Measurements from ENCODE around the gene LMO1. TPM values are rescaled to one million over a fixed set of nuclear protein-coding genes. Genes with fewer than 3 reads are reported as not detected.

LMO1 gene
- total and polyA plus RNA-seq, 5 donors: 0.34 to 0.51 TPM; not detected in 3

DNA sequence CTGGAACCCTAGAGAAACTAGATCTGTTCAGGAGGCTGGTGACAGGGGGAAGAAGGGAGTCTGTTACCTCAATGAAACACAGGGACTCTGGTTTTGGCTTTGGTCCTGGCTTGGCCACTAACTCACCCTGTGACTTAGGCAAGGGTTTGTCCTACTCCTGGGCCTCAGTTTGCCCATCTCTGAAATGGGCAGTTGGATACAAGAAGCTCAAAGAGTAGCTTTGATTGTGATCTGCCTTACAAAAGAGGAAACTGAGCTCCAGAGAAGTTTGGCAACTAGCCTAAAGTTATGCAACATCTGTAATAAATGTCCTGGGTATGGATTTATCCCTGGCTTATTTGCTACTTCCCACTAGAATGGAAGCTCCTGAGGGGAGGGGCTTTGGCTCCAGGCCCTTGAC lies 24.0 kb upstream of the LMO1 start:
- no peak for DNase-seq
- ATAC-seq: no peak

GRCh38 chr11:8287297-8287696 lies 23.6 kb upstream of the LMO1 start:
- ATAC-seq (no peak), DNase-seq (no peak)
- intact Hi-C loops (cut with DNase I): no loop called here
- no peak overlapping the region for H3K27ac ChIP-seq (ENCODE audit: low read length)
- no peak overlapping the region for H3K4me3 ChIP-seq (ENCODE audit: low read length)
- H3K9me3 ChIP-seq (ENCODE audit: control insufficient read depth, low read length): no peaks in the 10 kb centered on the region
- 85% methylated on average over 5 of the region's 5 CpGs for WGBS
- H3K27me3 ChIP-seq (ENCODE audit: control insufficient read depth, insufficient read depth): no peaks in the 10 kb centered on the region
- no peaks in the 10 kb centered on the region for H3K4me1 ChIP-seq (ENCODE audit: control insufficient read depth, insufficient read depth, low read length)

More for the DNA sequence above, 24.0 kb upstream of the LMO1 start:
- intact Hi-C loops (cut with DNase I): no loop called here
- H3K4me3 ChIP-seq (ENCODE audit: low read length): no peak overlapping the region
- H3K27ac ChIP-seq (ENCODE audit: low read length): no peak overlapping the region
- no peaks in the 10 kb centered on the region for H3K4me1 ChIP-seq (ENCODE audit: control insufficient read depth, insufficient read depth, low read length)
- no peaks in the 10 kb centered on the region for H3K27me3 ChIP-seq (ENCODE audit: control insufficient read depth, insufficient read depth)
- H3K9me3 ChIP-seq (ENCODE audit: control insufficient read depth, low read length): no peaks in the 10 kb centered on the region

- intact Hi-C loops (cut with DNase I): no loop called here
- Histone ChIP-seq H3K27me3 (ENCODE audit: control insufficient read depth, insufficient read depth) (no peaks in the 10 kb centered on the region), H3K27ac (ENCODE audit: low read length) (no peak overlapping the region), H3K4me3 (ENCODE audit: low read length) (no peak overlapping the region), H3K4me1 (ENCODE audit: control insufficient read depth, insufficient read depth, low read length) (no peaks in the 10 kb centered on the region), H3K9me3 (ENCODE audit: control insufficient read depth, low read length) (no peaks in the 10 kb centered on the region)
- WGBS: 63% methylated on average over 2 of the region's 2 CpGs
- DNase-seq (no peak), ATAC-seq (no peak)
Observed at GRCh38 chr11:8286886-8287285, 23.2 kb upstream of the LMO1 start.

DNA sequence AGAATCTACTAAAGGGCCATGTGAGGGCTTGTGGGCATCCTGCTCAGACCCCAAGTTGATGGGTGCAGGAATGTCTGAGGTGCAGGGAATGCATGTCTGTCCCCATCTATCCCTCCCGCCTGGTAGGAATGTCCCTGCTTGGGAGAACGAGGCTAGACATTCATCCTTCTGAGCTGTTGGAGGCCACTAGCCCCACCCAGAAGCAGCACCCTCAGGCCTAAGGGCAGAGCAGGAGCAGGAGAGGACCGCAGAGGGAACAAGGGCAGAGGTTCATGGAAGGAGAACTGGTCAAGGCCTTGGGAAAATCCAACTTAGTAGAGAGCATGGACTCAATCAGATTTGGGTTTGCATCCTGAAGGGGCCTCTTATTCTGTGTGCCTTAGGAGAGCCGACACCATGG lies 22.1 kb upstream of the LMO1 start:
- 91% methylated on average over 4 of the region's 4 CpGs for WGBS
- Histone ChIP-seq H3K9me3 (ENCODE audit: control insufficient read depth, low read length) (peaks cover 2% of the 10 kb centered on the region), H3K27ac (ENCODE audit: low read length) (no peak overlapping the region), H3K4me1 (ENCODE audit: control insufficient read depth, insufficient read depth, low read length) (no peaks in the 10 kb centered on the region), H3K4me3 (ENCODE audit: low read length) (no peak overlapping the region), H3K27me3 (ENCODE audit: control insufficient read depth, insufficient read depth) (no peaks in the 10 kb centered on the region)
- intact Hi-C loops (cut with DNase I): no loop called here
- no peak for ATAC-seq
- no peak for DNase-seq

DNA sequence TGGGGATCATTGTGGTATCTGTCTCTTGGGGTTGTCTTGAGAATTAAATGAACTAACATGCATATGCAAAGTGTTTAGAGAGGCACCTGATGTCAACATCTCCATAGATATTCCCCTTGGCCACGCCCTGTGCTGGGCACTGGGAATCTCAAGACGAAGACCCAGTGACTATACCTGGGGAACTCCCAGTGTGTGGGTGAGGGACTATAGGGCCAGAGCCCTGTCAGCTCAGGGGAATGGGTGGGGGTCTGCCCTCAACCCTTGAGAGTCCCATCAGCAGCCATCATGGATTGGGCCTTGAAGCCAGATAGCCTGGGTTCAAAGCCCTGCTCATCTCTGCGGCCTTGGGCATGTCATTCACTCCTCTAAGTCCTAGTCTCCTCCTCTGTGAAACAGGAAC lies 21.6 kb upstream of the LMO1 start:
- DNase-seq (no peak), ATAC-seq (no peak)
- 93% methylated on average over 3 of the region's 3 CpGs for WGBS

GRCh38 chr11:8283465-8284230 lies 20.0 kb upstream of the LMO1 start:
- ATAC-seq: peak; percentile 59 to 65
- Histone ChIP-seq H3K27ac (ENCODE audit: low read length) (no peak overlapping the region), H3K4me3 (ENCODE audit: low read length) (peak overlapping the region; percentile 53), H3K4me1 (ENCODE audit: control insufficient read depth, insufficient read depth, low read length) (no peaks in the 10 kb centered on the region), H3K27me3 (ENCODE audit: control insufficient read depth, insufficient read depth) (no peaks in the 10 kb centered on the region), H3K9me3 (ENCODE audit: control insufficient read depth, low read length) (peaks cover 2% of the 10 kb centered on the region)
- WGBS: 10% methylated on average over 32 of the region's 32 CpGs
- intact Hi-C loops (cut with DNase I): no loop called here
- peak in 2 of 3 donors; percentile 56 to 70 for DNase-seq

More for the DNA sequence above, 21.6 kb upstream of the LMO1 start:
- peaks cover 2% of the 10 kb centered on the region for H3K9me3 ChIP-seq (ENCODE audit: control insufficient read depth, low read length)
- H3K4me1 ChIP-seq (ENCODE audit: control insufficient read depth, insufficient read depth, low read length): no peaks in the 10 kb centered on the region
- no peaks in the 10 kb centered on the region for H3K27me3 ChIP-seq (ENCODE audit: control insufficient read depth, insufficient read depth)
- H3K27ac ChIP-seq (ENCODE audit: low read length): no peak overlapping the region
- intact Hi-C loops (cut with DNase I): no loop called here
- H3K4me3 ChIP-seq (ENCODE audit: low read length): no peak overlapping the region

DNA sequence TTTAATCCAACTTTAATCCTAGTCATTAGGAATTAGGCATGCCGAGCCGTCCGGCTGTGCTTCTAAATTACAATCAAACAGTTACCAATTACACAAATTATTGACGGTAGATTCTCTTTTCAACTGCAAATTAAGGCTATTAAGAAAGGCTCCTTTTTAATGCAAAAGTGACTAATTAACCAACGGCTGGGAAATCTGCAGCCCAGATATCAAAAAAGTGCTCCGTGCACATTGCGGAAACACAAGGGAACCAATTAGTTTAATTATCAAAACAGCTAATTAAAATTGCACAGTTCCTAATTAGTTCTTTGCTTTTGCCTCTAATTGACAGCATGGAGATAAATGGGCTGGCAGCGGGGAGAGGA lies 19.4 kb upstream of the LMO1 start:
- intact Hi-C loops (cut with DNase I): no loop called here
- no peaks in the 10 kb centered on the region for H3K27me3 ChIP-seq (ENCODE audit: control insufficient read depth, insufficient read depth)
- no peaks in the 10 kb centered on the region for H3K4me1 ChIP-seq (ENCODE audit: control insufficient read depth, insufficient read depth, low read length)
- peak overlapping the region; percentile 53 for H3K4me3 ChIP-seq (ENCODE audit: low read length)
- H3K9me3 ChIP-seq (ENCODE audit: control insufficient read depth, low read length): peaks cover 2% of the 10 kb centered on the region
- no peak for DNase-seq
- H3K27ac ChIP-seq (ENCODE audit: low read length): no peak overlapping the region
- ATAC-seq: no peak
- WGBS: 40% methylated on average over 8 of the region's 8 CpGs

DNA sequence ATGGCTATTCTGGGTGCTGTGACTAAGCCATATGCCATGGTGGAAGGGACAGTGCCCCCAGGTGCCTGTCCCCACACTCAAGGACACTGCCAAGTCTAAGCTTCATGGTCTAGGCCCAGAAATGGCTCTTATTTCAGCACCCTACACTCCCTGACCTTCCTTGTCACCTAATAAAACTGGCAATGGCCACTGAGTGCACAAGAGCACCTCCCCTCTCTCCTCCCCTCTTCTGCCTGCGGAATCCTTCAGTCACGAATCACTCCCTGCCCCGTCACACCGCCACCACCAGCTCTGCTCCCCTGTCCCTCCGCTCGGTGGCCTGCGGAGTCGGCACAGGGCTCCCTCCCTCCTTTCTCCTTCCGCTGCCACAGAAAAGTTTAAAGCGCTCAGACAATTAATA lies 19.0 kb upstream of the LMO1 start:
- H3K9me3 ChIP-seq (ENCODE audit: control insufficient read depth, low read length): peaks cover 2% of the 10 kb centered on the region
- ATAC-seq (peak; percentile 49 to 61), DNase-seq (peak in 1 of 3 donors; percentile 65)
- intact Hi-C loops (cut with DNase I): no loop called here
- 49% methylated on average over 10 of the region's 10 CpGs for WGBS
- no peak overlapping the region for H3K27ac ChIP-seq (ENCODE audit: low read length)
- no peak overlapping the region for H3K4me3 ChIP-seq (ENCODE audit: low read length)
- no peaks in the 10 kb centered on the region for H3K27me3 ChIP-seq (ENCODE audit: control insufficient read depth, insufficient read depth)
- H3K4me1 ChIP-seq (ENCODE audit: control insufficient read depth, insufficient read depth, low read length): no peaks in the 10 kb centered on the region

DNA sequence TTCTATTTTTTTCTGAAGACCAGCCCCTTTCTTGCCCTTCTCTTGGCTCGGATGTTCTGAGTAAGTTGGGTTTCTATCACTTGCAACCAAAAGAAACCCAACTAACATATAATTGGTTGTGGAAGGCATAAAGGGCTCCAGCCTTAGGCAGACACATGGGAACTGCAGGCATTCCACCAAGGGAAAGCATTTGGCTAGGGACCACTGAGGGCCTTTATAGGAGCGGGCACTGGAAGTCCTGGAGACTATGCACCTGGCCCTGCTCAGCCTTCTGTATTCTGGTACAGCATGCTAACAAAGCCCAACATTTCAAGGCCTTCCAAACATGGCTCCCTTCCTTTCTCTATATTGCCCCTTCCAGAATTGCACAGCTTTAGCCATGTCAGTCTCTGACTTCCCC lies 17.6 kb upstream of the LMO1 start:
- Histone ChIP-seq H3K27ac (ENCODE audit: low read length) (no peak overlapping the region), H3K9me3 (ENCODE audit: control insufficient read depth, low read length) (peaks cover 2% of the 10 kb centered on the region), H3K4me3 (ENCODE audit: low read length) (no peak overlapping the region), H3K27me3 (ENCODE audit: control insufficient read depth, insufficient read depth) (no peaks in the 10 kb centered on the region), H3K4me1 (ENCODE audit: control insufficient read depth, insufficient read depth, low read length) (no peaks in the 10 kb centered on the region)
- 92% methylated on average over 2 of the region's 2 CpGs for WGBS
- DNase-seq: no peak
- intact Hi-C loops (cut with DNase I): no loop called here
- ATAC-seq: no peak

- Histone ChIP-seq H3K4me3 (ENCODE audit: low read length) (no peak overlapping the region), H3K9me3 (ENCODE audit: control insufficient read depth, low read length) (peaks cover 2% of the 10 kb centered on the region), H3K27me3 (ENCODE audit: control insufficient read depth, insufficient read depth) (no peaks in the 10 kb centered on the region), H3K27ac (ENCODE audit: low read length) (no peak overlapping the region), H3K4me1 (ENCODE audit: control insufficient read depth, insufficient read depth, low read length) (no peaks in the 10 kb centered on the region)
- ATAC-seq (peak in 1 of 2 donors; percentile 13), DNase-seq (no peak)
- WGBS: 79% methylated on average over 7 of the region's 7 CpGs
- intact Hi-C loops (cut with DNase I): no loop called here
Observed at GRCh38 chr11:8277691-8278090, 14.0 kb upstream of the LMO1 start.

- H3K27me3 ChIP-seq (ENCODE audit: control insufficient read depth, insufficient read depth): no peaks in the 10 kb centered on the region
- WGBS: 80% methylated on average over 4 of the region's 4 CpGs
- ATAC-seq: no peak
- no peak for DNase-seq
- H3K4me3 ChIP-seq (ENCODE audit: low read length): no peak overlapping the region
- intact Hi-C loops (cut with DNase I): no loop called here
- no peaks in the 10 kb centered on the region for H3K4me1 ChIP-seq (ENCODE audit: control insufficient read depth, insufficient read depth, low read length)
- H3K27ac ChIP-seq (ENCODE audit: low read length): no peak overlapping the region
- H3K9me3 ChIP-seq (ENCODE audit: control insufficient read depth, low read length): peaks cover 2% of the 10 kb centered on the region
Observed at GRCh38 chr11:8276528-8276927, 12.8 kb upstream of the LMO1 start.

DNA sequence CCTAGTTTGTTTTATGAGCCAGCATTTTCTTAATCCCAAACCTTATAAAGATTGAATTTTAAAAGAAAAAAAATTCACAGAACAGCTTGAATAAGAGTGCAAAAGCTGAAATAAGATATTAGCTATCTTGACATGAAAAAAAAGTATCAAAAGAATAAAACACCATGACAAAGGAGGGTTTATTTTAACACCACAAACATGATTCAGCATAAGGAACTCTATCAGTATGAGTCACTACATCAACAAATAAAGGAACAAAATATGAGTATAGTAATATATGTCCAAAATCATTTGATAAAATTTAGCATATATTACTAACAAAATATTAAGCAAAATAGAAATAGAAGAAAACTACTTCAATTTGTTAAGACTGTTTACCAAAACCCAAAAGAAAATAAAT lies 9.6 kb upstream of the LMO1 start:
- Histone ChIP-seq H3K9me3 (ENCODE audit: control insufficient read depth, low read length) (no peaks in the 10 kb centered on the region), H3K4me1 (ENCODE audit: control insufficient read depth, insufficient read depth, low read length) (no peaks in the 10 kb centered on the region), H3K27ac (ENCODE audit: low read length) (no peak overlapping the region), H3K4me3 (ENCODE audit: low read length) (no peak overlapping the region), H3K27me3 (ENCODE audit: control insufficient read depth, insufficient read depth) (no peaks in the 10 kb centered on the region)
- intact Hi-C loops (cut with DNase I): no loop called here
- DNase-seq (no peak), ATAC-seq (no peak)
